Kidney (tissue), 14 donors: ENCODE data around the gene EEF1AKMT3. TPM values are rescaled to one million over a fixed set of nuclear protein-coding genes. Genes with fewer than 3 reads are reported as not detected.
"Not testable (repeated sequence)": the region's sequence is repeated elsewhere in the genome, so short reads cannot be mapped to it uniquely, and the experiment has no call there.

ENCODE experiments used
- DNase-seq, 5 donors: peaks; one replicate each; pipeline ENCODE4 v3.0.0-alpha.2; 2013 to 2020
- FAIRE-seq: peaks from 2 replicates; lab custom pipeline; 2012; peaks lifted over from hg19 to GRCh38; lab: Jason Lieb, UNC
- H3K27ac ChIP-seq, 2 donors: one replicate each; pipeline ENCODE4 v1.7.0; 2013; ENCODE audit warnings: low read depth in 2 of 2, low read length in 2 of 2, inconsistent platforms in 1 of 2
- H3K27me3 ChIP-seq: one replicate; pipeline ENCODE4 v1.7.1; 2013; ENCODE audit warnings: low read length, inconsistent platforms; ENCODE audit not compliant: control insufficient read depth, insufficient read depth
- H3K36me3 ChIP-seq, 3 donors: one replicate each; pipeline versions ENCODE4 v1.7.0 to v1.7.1; 2013; ENCODE audit warnings: low read length in 3 of 3, control low read depth in 1 of 3, inconsistent platforms in 1 of 3; ENCODE audit not compliant: insufficient read depth in 3 of 3, control insufficient read depth in 2 of 3
- H3K4me1 ChIP-seq, 3 donors: one replicate each; pipeline versions ENCODE4 v1.7.0 to v1.7.1; 2013; ENCODE audit warnings: low read length in 3 of 3, inconsistent platforms in 1 of 3, low read depth in 1 of 3; ENCODE audit not compliant: control insufficient read depth in 2 of 3, insufficient read depth in 2 of 3
- H3K4me3 ChIP-seq, 3 donors: one replicate each; pipeline versions ENCODE4 v1.7.0 to v1.8.1; 2013; ENCODE audit warnings: low read length in 3 of 3, control low read depth in 1 of 3, inconsistent platforms in 1 of 3
- H3K9ac ChIP-seq, 3 donors: one replicate each; pipeline versions ENCODE4 v1.7.0 to v1.7.1; 2013; ENCODE audit warnings: low read length in 3 of 3, control low read depth in 1 of 3, inconsistent platforms in 1 of 3
- H3K9me3 ChIP-seq, 3 donors: one replicate each; pipeline versions ENCODE4 v1.7.0 to v1.7.1; 2013; ENCODE audit warnings: low read length in 3 of 3, control low read depth in 1 of 3, inconsistent platforms in 1 of 3; ENCODE audit not compliant: control insufficient read depth in 2 of 3, insufficient read depth in 1 of 3
- CTCF ChIP-seq: IDR thresholded peaks from 3 replicates; pipeline ENCODE4 v1.5.1; 2012; ENCODE audit warnings: mild to moderate bottlenecking, moderate library complexity, borderline replicate concordance; ENCODE audit not compliant: insufficient read depth; ENCODE audit errors: extremely low read depth
- intact Hi-C: fragments of 100-400 bp; cut with DNase I; formaldehyde crosslinking; loops from one replicate; pipeline ENCODE4 v1.11.1; 2022
- polyA plus RNA-seq: library from polyadenylated mRNA; stranded (reverse); fragments of 350-450 nt; fragmentation: Illumina TruSeq; extraction: RNeasy Lipid Tissue Mini Kit (QIAGEN cat#74804); gene quantifications from one replicate; pipeline ENCODE4 v1.2.3, GENCODE V29; 2014; ENCODE audit warnings: low read depth, low replicate concordance; ENCODE audit not compliant: insufficient read depth
- total RNA-seq: library from RNA; stranded (reverse); fragmentation: NEBNext Ultra II Directional; extraction: Animal tissue kit (Norgen Biotek cat#: 25700); gene quantifications from one replicate; pipeline ENCODE4 v1.2.1, GENCODE V29; 2021
- donor health status: control.
- donor health status: control.
- donor health status: control.
- donor health status: control.
- donor health status: control.
- donor health status: DM: yes; HTN: yes; CAD: no.
- donor health status: Normal renal cell carcinoma (clear cell type).

EEF1AKMT3 gene
- total and polyA plus RNA-seq, 2 donors from 2014 or later: 10.4 to 15.3 TPM

GRCh38 chr12:57817261-57817989 lies 45.0 kb downstream of the EEF1AKMT3 start:
- no peak for TF ChIP-seq CTCF

DNA sequence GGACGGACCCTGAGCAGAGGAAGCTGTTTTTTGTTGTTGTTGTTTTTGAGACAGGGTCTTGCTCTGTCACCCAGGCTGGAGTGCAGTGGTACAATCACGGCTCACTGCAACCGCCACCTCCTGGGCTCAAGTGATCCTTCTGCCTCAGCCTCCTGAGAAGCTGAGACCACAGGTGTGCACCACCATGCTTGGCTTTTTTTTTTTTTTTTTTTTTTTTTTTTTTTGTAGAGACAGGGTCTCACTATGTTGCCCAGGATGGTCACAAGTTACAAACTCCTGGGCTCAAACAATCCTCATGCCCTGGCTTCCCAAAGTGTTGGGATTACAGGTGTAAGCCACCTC lies 45.5 kb downstream of the EEF1AKMT3 start:
- intact Hi-C loops: not testable (repeated sequence)

More at GRCh38 chr12:57817261-57817989, 45.0 kb downstream of the EEF1AKMT3 start:
- Histone ChIP-seq H3K27ac (peak overlapping the region in 1 of 2 donors; percentile 44), H3K36me3 (peaks cover 2 to 25% (median 7%) of the 10 kb centered on the region in 3 donors), H3K9ac (no peak overlapping the region), H3K9me3 (no peaks in the 10 kb centered on the region), H3K4me1 (peaks cover 0 to 16% (median 16%) of the 10 kb centered on the region in 3 donors), H3K4me3 (no peak overlapping the region), H3K27me3 (no peaks in the 10 kb centered on the region)
- DNase-seq: no peak
- intact Hi-C loops: no loop called here
- FAIRE-seq: no peak

GRCh38 chr12:57820119-57820518 lies 47.7 kb downstream of the EEF1AKMT3 start:
- intact Hi-C loops: not testable (repeated sequence)

More for the DNA sequence above, 45.5 kb downstream of the EEF1AKMT3 start:
- not testable (repeated sequence) for DNase-seq, FAIRE-seq, H3K27ac ChIP-seq, H3K9ac ChIP-seq, H3K9me3 ChIP-seq, H3K27me3 ChIP-seq, H3K4me3 ChIP-seq
- peaks cover 4 to 25% (median 12%) of the 10 kb centered on the region in 3 donors for H3K36me3 ChIP-seq
- H3K4me1 ChIP-seq: peaks cover 0 to 17% (median 16%) of the 10 kb centered on the region in 3 donors

DNA sequence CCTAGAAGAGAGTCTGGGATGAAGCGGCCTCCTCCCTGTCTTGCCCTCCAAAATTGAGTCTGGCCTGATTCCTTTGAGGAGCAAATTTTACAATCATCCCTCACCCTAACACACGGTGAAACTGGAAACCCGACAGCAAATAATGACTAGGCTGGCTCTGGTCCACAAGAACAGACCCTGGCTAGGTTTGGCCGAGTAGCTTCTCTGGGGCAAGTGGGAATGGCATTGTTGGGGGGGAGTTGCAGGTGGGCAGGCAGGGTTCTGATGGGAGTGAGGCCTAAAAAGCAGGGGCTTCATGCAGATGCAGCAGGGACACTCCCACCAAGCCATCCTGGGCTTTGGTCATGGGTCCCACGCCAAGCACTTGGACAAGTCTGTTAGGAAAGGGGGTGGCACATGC lies 48.6 kb downstream of the EEF1AKMT3 start:
- H3K4me3 ChIP-seq, H3K27me3 ChIP-seq, H3K27ac ChIP-seq, intact Hi-C loops, H3K9me3 ChIP-seq, FAIRE-seq, DNase-seq, H3K9ac ChIP-seq: not testable (repeated sequence)
- peaks cover 17 to 54% (median 39%) of the 10 kb centered on the region in 3 donors for H3K36me3 ChIP-seq
- H3K4me1 ChIP-seq: peaks cover 0 to 14% (median 11%) of the 10 kb centered on the region in 3 donors

More at GRCh38 chr12:57820119-57820518, 47.7 kb downstream of the EEF1AKMT3 start:
- H3K4me3 ChIP-seq, H3K9me3 ChIP-seq, H3K27ac ChIP-seq, H3K9ac ChIP-seq, FAIRE-seq, H3K27me3 ChIP-seq, DNase-seq: not testable (repeated sequence)
- Histone ChIP-seq H3K4me1 (peaks cover 0 to 22% (median 16%) of the 10 kb centered on the region in 3 donors), H3K36me3 (peaks cover 12 to 47% (median 34%) of the 10 kb centered on the region in 3 donors)
